Esophagus squamous epithelium (tissue), 4 donors: ENCODE results near the gene SDF2L1.
"Not testable (repeated sequence)": the region's sequence is repeated elsewhere in the genome, so short reads cannot be mapped to it uniquely, and the experiment has no call there.

Source experiments
- POLR2A ChIP-seq, 4 donors: fragments of 450-650 bp; IDR thresholded peaks; one replicate each; pipeline ENCODE4 v1.6.1; 2017; ENCODE audit warnings: antibody characterized with exemption in 4 of 4, mild to moderate bottlenecking in 4 of 4, moderate library complexity in 3 of 4
- TF ChIP-seq, protein P1 (sequence below), 6 experiments: fragments of 450-650 bp in 4 of 6; fragments of 200-600 bp in 2 of 6; sonication (generic) in 2 of 6; IDR thresholded peaks; one replicate each; pipeline ENCODE4 v1.5.1; 2016 to 2019; ENCODE audit warnings: antibody characterized with exemption in 6 of 6, mild to moderate bottlenecking in 4 of 6, moderate library complexity in 4 of 6

DNA sequence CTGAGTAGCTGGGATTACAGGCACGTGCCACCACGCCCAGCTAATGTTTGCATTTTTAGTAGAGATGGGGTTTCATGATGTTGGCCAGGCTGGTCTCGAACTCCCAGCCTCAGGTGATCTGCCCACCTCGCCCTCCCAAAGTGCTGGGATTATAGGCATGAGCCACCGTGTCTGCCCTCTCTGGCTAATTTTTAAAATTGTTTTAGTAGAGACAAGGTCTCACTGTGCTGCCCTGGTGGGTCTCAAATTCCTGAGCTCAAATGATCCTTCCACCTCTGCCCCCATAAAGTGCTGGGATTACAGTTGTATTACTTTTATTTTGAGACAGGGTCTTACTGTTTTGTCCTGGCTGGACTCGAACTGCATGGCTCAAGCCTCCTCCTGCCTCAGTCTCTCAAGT, 3.4 kb downstream of the SDF2L1 start:
- TF ChIP-seq, protein P1, sequence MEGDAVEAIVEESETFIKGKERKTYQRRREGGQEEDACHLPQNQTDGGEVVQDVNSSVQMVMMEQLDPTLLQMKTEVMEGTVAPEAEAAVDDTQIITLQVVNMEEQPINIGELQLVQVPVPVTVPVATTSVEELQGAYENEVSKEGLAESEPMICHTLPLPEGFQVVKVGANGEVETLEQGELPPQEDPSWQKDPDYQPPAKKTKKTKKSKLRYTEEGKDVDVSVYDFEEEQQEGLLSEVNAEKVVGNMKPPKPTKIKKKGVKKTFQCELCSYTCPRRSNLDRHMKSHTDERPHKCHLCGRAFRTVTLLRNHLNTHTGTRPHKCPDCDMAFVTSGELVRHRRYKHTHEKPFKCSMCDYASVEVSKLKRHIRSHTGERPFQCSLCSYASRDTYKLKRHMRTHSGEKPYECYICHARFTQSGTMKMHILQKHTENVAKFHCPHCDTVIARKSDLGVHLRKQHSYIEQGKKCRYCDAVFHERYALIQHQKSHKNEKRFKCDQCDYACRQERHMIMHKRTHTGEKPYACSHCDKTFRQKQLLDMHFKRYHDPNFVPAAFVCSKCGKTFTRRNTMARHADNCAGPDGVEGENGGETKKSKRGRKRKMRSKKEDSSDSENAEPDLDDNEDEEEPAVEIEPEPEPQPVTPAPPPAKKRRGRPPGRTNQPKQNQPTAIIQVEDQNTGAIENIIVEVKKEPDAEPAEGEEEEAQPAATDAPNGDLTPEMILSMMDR (IDR thresholded peaks at IDR 0.05): not testable (repeated sequence)
- not testable (repeated sequence) for TF ChIP-seq POLR2A (IDR thresholded peaks at IDR 0.05)
